Inflammatory macrophage (primary cell): ENCODE data around the gene LGR6.
"Not testable (repeated sequence)": the region's sequence is repeated elsewhere in the genome, so short reads cannot be mapped to it uniquely, and the experiment has no call there.

Experiments
- DNase-seq, 2 donors: peaks; one replicate each; pipeline ENCODE4 v3.0.0-alpha.2; 2020 to 2022

The LGR6 gene

DNA sequence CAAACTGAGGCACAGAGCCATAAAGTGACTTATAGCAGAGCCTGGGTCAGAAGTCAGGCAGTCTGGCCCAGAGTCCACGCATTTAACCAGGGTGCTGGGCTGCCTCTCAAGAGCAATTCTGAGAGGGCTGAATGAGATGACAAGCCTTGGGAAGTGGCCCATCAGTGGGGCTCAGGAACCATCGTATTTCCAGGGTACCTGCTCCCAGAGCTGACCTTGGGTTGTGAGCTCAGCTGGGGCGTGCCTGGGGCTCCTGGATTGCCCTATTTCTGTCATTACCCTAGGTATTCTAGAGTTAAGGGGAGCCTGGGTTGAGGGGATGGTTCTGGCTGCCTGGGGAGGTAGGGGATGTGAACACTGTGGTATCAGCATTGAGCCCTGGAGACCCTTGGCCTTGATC lies 49.4 kb downstream of the LGR6 start:
- DNase-seq = no peak

DNA sequence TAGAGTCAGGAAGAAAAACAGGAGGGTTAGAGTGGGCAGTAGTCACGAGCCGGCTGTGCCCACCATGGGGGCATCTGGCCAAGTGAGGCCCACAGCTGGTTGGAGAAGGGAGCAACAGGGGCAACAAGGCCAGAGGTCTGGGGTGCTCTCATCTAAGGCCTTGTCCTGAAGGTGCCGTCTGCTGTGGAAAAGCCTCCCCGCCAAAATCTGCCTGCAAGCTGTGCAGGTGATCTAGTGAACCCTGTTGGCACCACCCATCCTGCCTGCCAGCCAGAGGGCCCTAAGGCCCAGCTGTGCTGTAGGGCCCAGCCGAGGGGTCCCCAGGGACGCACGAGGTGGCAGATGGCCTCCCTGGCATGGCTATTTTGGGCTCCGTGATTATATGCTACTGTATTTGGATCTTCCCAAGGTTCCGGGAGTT lies 51.3 kb downstream of the LGR6 start:
- DNase-seq = no peak

DNA sequence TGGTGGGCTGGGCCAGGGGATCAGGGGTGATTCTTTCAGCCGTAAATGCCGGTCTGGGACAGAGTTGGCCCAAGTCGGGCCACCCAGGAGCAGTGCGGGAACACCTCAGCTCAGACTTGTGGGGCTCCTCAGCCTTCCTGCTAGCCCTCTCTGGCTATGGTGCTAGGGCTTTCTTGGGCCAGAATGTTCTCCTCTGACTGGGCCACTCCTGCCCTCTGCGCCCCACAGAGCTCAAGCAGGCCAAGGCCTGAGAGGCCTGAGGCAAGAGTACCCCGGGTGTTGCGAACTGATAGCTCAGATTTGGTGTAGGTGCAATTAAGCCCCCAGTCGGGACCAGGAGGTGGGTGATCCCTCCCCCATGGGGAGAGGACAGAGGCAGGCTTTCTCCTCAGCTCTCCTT lies 51.8 kb downstream of the LGR6 start:
- no peak for DNase-seq

DNA sequence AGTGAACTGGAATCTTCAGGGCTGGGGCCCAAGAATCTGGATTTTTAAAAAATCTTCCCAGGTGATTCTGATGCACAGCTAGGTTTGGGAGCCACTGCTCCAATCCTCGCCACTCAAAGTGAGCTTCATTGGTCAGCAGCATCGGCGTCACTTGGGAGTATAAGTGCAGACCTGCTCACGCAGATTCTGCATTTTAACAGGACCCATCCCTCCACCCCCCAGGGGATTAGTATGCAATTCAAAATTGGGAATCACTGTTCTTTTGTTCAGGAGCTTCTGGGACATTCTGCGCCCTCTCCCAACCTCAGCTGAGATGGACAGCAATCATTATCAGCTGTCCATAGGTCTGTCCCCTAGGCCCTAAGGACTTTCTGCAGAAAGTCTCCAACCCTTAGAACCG lies 53.5 kb downstream of the LGR6 start:
- no peak for DNase-seq

DNA sequence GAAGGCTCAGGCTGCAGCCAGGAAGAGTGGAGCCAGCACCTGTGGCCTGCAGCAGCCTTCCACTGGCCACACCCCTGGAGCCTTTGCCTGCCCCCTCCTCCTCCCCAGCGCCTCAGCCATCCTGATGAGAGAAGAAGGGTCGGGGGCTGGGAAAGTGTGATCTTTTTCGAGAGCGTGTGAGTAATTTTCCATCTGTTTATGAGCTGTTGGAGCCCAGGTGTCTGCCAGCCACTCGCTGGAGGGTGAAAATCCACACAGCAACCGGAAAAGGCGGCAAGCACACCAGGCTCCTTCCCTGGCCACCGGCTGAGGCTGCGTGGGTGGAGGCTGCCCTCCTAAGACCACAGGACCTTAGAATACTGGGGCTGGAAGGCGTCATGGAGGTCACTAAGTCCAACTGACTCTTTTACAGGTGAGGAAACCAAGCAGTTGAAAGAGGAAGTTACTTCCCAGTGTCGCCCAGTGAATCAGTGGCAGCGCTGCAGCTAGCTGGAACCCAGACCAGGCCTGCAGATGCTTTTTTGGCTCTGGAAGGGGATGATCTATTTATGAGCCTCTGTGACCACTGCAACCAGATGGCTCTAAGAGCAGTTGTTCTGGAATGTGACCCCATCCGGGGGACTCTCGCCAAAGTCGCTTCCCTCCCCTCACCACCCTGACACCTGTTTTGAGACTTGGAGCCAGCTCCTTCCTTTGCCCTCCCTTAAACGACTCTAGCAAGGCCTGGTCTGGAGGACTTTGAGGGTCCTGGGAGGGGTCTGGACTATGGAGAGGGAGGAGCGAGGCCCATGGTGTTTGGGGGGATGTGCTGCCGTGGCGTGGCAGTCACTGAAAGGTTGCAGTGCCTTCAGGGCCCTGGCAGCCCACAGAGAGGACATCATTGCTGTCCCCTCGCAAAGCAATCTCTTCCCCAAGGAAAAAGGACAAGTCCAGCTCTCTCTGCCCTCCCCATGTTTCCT lies 54.5 kb downstream of the LGR6 start:
- no peak for DNase-seq

DNA sequence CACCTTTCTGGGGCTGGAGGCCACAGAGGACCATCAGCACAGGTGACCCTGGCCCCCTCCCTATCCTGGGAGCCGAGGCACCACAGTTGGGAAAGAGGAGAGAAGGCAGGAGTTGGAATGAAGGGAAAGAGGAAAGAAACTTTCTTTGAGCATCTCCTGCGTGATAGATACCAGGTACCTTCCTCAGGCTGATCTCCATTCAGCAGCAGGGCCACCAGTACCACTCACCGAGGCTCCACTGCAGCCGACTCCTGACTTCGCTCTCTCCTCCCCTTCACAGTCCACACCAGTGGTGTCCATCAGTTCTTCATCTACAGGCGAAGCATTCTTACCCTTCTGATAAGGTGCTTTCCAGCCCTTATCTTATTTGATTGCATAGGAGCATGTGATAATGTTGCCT lies 55.3 kb downstream of the LGR6 start:
- DNase-seq = no peak

DNA sequence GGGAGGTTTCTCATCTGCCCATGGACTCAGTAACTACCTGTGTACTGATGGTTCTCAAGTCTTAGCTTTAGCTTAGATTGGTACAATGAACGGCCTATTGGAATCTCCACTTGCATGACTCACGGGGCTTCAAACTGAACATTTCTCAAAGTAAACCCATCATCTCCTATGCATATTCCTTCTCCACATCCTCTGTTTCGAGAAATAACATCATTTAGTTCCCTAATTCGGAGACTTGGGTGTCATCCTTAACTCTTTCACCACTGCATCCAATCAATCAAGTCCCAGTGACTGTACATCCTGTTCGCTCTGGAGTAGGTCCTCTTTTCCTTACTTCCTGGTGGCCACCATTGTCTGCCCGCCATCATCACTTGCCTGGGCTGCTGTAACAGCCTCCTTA lies 55.8 kb downstream of the LGR6 start:
- no peak for DNase-seq

DNA sequence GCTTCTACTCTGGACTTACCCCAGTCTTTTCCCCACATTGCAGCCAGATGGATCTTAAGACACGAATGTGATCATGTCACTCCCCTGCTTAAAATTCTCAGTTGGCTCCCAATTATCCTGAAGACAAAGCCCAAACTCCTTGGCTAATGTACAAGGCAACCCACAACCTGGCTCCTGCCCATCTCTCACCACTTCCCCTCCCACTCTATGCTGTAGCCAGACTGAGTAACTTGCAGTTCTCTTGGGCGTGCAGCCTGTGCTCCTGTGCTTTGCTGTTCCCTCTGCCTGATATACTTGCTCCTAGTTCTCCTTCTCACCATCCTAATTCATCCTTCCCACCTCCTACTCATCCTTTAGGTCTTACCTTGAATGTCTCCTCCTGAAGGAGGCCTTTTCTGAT lies 56.2 kb downstream of the LGR6 start:
- peak in 1 of 2 donors; percentile 19 for DNase-seq

DNA sequence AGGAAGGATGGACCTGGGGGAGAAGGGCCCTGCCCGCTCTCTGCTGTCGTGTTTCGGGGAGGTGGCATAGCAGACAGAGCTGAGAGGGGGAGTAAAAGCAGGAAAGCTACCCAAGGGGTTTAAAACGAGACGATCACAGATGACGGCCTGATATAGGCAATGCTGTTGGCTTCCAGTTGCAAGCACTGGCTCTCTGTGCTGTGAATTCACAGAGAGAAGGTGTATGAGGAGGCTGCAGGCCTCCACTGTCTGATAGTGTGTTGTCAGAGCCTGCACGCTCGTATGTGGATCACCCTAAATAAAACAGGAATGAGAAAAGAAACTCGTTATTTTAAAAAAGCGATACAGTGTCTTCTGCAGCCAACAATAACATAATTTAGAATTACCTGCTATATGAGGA lies 57.4 kb downstream of the LGR6 start:
- no peak for DNase-seq

DNA sequence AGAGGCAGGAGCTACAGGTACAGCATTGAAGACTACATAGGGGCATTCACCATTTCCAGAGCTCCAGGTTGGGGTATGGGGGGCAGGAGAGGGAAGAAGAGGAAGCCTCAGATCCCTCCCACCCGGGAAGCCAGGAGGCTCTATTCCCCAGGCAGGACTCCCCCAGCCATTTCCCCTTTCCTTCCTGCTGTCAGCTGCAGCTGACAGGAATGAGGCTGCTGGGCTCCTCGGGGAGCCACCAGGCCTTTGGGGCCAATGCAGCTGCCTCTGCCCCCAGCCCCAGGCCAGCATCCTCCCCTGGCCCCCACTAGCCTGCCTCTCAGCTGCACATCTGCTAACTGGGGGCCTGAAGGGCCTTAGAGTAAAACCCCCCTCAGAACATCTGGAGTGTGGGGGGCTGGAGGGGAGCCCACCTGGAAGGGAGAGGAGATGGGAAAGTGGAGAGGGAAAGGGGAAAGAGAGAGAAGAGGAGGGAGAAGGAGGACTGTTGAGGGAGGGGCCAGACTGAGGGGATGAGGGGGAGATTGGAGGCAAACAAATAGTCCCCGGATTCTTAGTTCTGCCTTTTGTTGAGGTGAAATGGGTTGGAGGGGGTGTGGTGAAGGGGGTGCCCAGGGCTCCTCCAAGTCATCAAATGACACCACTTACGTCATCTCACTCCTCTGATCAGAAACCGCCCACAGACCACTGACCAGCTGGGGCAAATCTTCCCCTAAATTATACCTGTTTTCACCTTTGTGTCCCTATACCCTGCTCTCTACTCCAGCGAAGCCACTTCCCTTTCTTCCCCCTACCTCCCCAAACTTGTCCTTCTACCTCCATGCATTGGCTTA lies 58.0 kb downstream of the LGR6 start:
- DNase-seq = no peak

DNA sequence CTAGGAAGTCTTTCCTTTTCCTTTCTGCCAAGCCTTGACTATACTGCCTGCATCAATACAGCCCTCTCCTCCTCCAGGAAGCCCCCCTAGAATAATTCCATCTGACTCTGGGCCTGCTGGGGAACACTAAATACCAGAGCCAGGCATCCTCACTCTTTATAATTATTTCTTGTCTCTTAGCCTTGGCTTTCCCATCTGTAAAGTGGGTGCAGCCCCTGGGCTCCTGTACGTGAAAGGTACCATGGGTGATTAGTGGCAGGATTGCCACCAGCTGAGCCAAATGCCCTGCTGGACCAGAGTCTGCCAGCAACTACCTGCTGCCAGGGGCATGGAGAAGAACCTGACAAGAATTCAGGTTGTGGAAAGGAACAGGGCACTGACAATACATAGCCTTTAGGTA lies 58.7 kb downstream of the LGR6 start:
- no peak for DNase-seq

DNA sequence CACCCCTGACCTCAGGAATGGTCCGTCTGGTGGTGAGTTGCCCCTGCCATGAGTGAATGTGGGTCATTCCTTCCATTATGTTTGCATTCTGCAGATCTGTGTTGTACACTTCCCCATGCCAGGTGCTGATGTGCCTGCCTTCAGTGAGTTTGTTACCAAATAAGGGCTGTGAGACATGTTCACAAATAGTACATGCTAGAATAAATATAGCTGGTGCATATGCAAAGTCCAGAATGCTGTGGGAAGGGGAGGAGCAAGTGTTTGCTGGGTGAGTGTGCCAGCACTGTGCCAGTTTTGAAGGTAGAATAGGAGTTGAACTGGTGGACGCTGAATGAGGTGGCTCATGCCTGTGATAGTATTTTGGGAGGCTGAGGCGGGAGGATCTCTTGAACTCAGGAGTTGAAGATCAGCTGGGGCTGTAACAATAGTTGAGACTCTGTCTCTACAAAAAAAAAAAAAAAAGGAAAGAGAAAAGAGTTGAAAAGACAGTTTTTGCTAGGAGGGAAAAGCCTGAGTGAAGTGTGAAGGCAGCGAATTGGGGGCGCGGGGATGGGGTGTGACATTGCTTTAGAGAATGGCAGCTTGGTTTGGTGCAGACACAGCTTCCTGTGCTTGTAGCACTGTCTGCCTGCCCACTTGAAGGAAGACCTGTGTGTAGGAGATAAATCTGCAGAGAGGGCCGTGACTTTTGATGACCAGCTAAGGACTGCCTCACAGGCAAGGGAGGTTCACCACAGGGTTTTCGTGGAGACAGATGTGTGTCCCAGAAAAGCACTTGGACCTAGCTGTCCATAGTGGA lies 61.1 kb downstream of the LGR6 start:
- DNase-seq = no peak

DNA sequence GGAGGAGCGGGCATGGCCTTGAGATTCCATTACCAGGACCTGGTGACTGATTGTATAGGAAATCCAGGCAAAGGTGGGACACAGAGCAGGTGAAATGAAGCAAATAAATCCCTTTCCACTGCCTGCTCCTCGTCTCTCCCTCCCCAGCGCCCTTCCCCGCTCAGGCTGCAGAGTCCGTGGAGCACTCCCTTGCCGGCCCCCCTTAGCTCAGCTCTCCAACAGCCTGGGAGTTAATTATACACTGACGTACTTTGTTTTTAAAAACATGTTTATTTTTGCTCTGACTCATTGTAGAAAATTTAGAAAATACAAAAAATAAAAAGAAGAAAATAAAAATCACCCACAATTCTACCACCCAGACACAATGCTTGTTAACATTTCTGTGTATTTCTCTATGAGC lies 61.7 kb downstream of the LGR6 start:
- DNase-seq = no peak

DNA sequence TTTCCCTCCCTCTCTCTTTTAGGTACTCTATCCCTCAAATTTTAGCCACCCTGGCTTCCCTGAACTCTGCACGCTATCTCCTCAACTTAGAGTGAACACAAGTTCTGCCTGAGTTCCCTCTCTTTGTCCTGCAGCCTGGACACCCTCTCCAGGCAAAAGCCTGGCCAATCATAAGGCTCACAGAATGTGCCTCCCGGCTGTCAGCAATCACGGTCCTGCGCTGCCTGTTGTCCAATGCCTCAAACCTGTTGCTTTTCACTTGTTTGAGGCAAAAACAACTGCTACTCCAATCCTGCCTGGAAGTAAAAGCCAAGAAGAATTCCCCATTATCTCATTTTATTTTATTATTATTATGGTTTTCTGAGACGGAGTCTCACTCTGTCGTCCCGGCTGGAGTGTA lies 66.1 kb downstream of the LGR6 start:
- no peak for DNase-seq

DNA sequence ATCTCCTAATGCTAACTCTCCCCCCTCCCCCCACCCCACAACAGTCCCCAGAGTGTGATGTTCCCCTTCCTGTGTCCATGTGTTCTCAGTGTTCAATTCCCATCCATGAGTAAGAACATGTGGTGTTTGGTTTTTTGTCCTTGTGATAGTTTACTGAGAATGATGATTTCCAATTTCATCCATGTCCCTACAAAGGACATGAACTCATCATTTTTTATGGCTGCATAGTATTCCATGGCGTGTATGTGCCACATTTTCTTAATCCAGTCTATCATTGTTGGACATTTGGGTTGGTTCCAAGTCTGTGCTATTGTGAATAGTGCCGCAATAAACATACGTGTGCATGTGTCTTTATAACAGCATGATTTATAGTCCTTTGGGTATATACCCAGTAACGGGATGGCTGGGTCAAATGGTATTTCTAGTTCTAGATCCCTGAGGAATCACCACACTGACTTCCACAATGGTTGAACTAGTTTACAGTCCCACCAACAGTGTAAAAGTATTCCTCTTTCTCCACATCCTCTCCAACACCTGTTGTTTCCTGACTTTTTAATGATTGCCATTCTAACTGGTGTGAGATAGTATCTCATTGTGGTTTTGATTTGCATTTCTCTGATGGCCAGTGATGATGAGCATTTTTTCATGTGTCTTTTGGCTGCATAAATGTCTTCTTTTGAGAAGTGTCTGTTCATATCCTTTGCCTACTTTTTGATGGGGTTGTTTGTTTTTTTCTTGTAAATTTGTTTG lies 67.8 kb downstream of the LGR6 start:
- DNase-seq = not testable (repeated sequence)

DNA sequence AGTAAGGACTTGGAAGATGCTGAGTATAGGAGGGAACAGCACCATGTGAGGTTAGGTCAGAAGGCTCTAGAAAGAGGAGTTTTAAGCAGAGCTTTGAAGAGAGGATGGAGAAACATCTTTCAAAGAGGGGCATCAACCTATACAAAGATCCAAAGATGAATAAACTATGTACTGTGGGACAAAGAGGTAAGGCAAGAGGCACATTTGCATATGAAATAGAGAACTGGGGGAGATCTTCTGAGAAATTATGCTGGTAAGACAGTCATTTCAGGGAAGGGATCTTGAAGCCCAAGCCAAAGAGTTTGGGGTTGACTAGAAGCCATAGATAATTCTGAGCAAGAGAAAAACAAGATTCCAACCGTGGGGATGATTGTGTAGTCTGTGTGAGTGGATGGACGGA lies 70.0 kb downstream of the LGR6 start:
- no peak for DNase-seq

DNA sequence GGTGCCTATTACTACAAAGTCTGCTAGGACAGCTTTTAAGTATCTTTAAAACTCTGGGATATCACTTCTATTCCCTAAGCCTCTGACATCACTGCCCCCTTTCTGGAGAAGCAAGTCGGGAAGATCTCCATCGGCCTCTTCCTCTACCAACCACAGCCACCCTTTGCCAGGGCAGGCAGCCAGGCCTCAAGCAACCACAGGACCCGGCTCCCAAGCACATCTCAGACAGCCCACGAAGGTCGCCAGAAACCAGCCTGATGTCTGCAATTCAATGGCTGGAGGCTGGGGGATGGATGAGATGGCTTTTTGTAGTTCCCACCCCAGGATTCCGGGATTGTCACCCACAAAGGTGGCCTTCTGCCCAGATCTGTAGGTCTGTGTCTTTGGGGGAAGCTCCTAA lies 70.7 kb downstream of the LGR6 start:
- no peak for DNase-seq

DNA sequence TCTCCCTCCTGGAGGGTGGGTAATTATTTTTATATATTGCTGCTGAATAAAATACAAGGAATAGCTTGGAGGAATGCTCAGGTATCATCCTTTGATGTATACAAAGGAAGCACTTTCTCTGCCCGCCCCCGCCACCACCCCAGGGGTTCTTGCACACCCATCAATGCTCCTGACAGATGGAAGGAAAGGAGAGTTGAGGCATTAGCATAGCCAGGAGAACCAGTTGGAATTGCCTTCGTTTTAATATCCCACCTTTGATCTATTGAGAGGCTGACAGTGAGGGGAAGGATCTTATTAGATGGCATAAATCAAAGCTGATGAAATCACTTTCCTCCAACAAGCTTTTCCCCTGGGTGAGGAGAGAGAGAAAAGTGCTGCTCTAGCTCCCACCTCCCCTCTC lies 71.1 kb downstream of the LGR6 start:
- DNase-seq = no peak

DNA sequence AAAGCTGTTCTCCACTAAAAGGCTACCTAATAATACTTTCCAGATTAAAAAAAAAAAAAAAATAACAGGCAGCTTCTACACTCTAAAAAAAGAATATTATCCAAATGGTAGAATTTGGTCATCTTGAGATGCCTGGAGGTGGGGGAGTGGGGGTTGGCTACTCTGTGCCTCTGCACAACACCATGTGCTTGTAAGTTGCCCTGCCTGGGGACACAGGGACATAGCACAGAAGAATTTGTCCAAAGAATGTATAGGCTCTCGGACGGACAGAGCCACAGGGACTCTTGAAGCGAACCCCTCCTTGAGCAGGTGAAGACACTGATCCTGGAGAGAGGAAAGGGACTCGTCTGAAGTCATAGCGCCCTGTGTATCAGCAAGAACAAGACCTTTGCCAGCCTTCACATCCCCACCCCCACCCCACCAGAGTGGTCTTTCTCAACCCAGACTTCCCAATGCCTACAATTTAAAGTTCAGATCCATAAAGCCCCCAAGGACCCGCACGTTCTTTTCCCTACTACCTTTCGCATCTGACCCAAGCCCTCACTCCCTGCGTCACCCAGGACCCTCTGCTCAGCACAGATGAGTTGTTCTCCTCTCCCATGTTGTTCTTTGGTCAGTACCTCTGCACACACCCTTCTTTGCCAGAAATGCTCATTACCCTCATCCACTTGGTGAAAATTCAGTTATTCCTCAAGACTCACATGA lies 72.6 kb downstream of the LGR6 start:
- DNase-seq = no peak

DNA sequence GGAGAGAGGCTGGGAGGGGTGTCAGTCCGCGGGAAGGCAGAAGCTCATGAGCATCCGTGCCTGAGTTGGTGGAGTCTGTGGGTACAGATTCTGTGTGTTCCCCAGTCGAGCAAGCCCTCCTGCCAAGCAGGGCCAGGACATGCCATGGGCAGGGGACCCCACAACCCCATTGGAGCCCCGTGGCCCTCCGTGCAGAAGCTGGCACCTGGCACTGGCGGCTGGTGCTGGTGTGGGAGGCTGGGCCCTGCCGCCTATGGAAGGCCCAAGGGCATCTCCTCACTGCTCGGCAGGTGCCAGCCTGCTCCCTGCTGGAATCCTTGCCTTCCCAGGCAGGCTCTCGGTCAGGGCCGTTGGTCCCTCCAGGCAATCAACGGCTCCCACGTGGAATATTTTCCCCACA lies 74.4 kb downstream of the LGR6 start:
- DNase-seq = no peak

DNA sequence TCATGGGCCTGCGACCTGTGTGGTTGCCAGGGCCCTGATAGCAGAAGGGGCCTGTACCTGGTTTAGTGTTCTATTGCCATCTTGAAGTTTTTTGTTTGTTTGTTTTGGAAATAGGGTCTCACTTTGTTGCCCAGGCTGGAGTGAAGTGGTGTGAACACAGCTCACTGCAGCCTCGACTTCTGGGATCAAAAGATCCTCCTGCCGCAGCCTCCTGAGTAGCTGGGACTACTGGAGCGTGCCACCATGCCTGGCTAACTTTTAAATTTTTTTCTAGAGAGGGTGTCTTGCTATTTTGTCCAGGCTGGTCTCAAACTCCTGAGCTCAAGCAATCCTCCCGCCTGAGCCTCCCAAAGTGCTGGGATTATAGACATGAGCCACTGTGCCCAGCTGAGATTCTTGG lies 75.2 kb downstream of the LGR6 start:
- no peak for DNase-seq
